OCI-LY7 (cell line): ENCODE measurements around the gene SHISAL1.

Experiments
- EZH2phosphoT487 ChIP-seq: fragments of 200-600 bp; sonication (generic); IDR thresholded peaks from 2 replicates; pipeline ENCODE4 v1.6.1; 2018; ENCODE audit warnings: low read depth, borderline replicate concordance, mild to moderate bottlenecking, mixed run types, antibody characterized with exemption, low read length, moderate library complexity, mixed read lengths
- TF ChIP-seq, protein P1 (sequence below): fragments of 200-600 bp; sonication (generic); conservative IDR thresholded peaks from 2 replicates; pipeline ENCODE4 v1.5.1; 2014; ENCODE audit warnings: mild to moderate bottlenecking, antibody characterized with exemption, low read length, moderate library complexity, mixed read lengths

DNA sequence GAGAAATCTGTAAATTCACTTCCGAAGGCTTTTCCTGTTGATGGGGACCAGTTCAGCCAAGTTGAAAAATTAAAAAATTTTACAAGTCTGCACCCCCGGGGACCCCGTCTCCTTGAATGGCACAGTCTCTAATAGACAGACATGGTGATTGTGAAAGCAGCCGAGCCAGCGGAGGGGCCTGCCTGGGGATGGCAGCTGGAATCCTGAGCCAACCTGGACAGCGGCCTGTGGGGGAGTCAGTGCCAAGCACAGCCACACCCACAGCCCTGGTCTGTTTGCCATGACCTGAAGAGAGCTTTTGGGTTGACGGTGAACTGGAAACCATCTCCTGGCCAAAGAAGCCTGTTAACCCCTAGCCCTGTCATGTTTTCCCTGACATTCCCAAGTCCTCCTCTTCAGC, 67.3 kb downstream of the SHISAL1 start:
- TF ChIP-seq, protein P1, sequence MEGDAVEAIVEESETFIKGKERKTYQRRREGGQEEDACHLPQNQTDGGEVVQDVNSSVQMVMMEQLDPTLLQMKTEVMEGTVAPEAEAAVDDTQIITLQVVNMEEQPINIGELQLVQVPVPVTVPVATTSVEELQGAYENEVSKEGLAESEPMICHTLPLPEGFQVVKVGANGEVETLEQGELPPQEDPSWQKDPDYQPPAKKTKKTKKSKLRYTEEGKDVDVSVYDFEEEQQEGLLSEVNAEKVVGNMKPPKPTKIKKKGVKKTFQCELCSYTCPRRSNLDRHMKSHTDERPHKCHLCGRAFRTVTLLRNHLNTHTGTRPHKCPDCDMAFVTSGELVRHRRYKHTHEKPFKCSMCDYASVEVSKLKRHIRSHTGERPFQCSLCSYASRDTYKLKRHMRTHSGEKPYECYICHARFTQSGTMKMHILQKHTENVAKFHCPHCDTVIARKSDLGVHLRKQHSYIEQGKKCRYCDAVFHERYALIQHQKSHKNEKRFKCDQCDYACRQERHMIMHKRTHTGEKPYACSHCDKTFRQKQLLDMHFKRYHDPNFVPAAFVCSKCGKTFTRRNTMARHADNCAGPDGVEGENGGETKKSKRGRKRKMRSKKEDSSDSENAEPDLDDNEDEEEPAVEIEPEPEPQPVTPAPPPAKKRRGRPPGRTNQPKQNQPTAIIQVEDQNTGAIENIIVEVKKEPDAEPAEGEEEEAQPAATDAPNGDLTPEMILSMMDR = no peak
- no peak for TF ChIP-seq EZH2phosphoT487
